Upper lobe of right lung (tissue), 1 donor: ENCODE data around the gene TMEM253. TPM values are rescaled to one million over a fixed set of nuclear protein-coding genes. Genes with fewer than 3 reads are reported as not detected.

Source experiments
- ATAC-seq: fragments of 200-7000 bp; cut with Tn5 transposase; one replicate; pipeline ENCODE4 v1.9.1; 2020; ENCODE audit warnings: mild to moderate bottlenecking, moderate library complexity
- DNase-seq: peaks from one replicate; pipeline ENCODE4 v3.0.0-alpha.2; 2020
- H3K27ac ChIP-seq: fragments of 200-600 bp; one replicate; pipeline ENCODE4 v1.8.0; 2022
- H3K27me3 ChIP-seq: fragments of 200-600 bp; one replicate; pipeline ENCODE4 v1.8.0; 2022; ENCODE audit warnings: mild to moderate bottlenecking
- H3K36me3 ChIP-seq: fragments of 200-600 bp; one replicate; pipeline ENCODE4 v1.8.0; 2022
- H3K4me1 ChIP-seq: fragments of 200-600 bp; one replicate; pipeline ENCODE4 v1.8.0; 2022
- H3K4me3 ChIP-seq: fragments of 200-600 bp; one replicate; pipeline ENCODE4 v1.8.0; 2022; ENCODE audit warnings: mild to moderate bottlenecking
- H3K9me3 ChIP-seq: fragments of 200-600 bp; one replicate; pipeline ENCODE4 v1.8.0; 2022
- intact Hi-C: fragments of 100-400 bp; cut with DNase I; formaldehyde crosslinking; loops from one replicate; pipeline ENCODE4 v1.11.0; 2022
- total RNA-seq: library from RNA; stranded (reverse); fragmentation: NEBNext Ultra II Directional; extraction: Animal tissue kit (Norgen Biotek cat#: 25700); gene quantifications from one replicate; pipeline ENCODE4 v1.2.1, GENCODE V29; 2021
- TF ChIP-seq, protein P1 (sequence below): fragments of 200-600 bp; IDR thresholded peaks from one replicate; pipeline ENCODE4 v1.8.0; 2022; ENCODE audit warnings: antibody characterized with exemption
- donor health status: DM: no; HTN: yes; CAD: no; lungs with severe emphysema.

The TMEM253 gene
- total RNA-seq, 1 donor from 2014 or later = 0.67 TPM

DNA sequence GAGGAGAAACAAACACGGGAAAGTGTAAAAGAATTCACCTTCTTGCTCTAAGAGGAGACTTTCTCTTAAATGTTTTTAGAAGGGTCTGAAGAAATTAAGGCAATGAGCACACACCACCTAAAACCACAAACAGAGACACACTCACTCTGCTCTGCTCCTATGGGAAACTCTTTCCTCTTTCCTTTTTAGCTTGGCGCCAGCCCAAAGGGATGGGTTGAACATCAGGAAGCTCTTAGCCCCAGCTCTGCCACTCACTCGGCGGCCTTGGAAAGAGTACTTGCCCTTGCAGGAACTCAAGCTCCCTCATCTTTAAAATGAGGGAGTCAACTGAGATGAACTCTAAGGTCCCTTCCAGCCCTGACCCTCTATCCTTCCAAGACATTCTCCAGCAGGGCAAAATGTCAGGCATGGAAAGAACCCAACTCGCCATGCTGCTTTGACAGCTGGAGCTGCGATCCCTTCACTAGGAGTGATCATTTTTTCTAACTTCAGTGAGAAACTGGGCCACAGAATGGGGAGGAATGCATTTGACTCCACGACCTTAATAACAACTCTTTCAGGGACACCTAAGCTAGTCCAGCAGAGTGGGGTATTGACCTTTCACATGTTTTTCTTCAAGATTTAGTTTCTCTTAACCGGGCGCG lies 44.2 kb upstream of the TMEM253 start:
- Histone ChIP-seq H3K4me3 (no peak overlapping the region), H3K4me1 (no peaks in the 10 kb centered on the region), H3K27ac (no peak overlapping the region), H3K36me3 (no peaks in the 10 kb centered on the region), H3K27me3 (no peaks in the 10 kb centered on the region), H3K9me3 (no peaks in the 10 kb centered on the region)
- intact Hi-C loops = no loop called here
- DNase-seq (no peak), ATAC-seq (no peak)
- TF ChIP-seq, protein P1, sequence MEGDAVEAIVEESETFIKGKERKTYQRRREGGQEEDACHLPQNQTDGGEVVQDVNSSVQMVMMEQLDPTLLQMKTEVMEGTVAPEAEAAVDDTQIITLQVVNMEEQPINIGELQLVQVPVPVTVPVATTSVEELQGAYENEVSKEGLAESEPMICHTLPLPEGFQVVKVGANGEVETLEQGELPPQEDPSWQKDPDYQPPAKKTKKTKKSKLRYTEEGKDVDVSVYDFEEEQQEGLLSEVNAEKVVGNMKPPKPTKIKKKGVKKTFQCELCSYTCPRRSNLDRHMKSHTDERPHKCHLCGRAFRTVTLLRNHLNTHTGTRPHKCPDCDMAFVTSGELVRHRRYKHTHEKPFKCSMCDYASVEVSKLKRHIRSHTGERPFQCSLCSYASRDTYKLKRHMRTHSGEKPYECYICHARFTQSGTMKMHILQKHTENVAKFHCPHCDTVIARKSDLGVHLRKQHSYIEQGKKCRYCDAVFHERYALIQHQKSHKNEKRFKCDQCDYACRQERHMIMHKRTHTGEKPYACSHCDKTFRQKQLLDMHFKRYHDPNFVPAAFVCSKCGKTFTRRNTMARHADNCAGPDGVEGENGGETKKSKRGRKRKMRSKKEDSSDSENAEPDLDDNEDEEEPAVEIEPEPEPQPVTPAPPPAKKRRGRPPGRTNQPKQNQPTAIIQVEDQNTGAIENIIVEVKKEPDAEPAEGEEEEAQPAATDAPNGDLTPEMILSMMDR = no peak

DNA sequence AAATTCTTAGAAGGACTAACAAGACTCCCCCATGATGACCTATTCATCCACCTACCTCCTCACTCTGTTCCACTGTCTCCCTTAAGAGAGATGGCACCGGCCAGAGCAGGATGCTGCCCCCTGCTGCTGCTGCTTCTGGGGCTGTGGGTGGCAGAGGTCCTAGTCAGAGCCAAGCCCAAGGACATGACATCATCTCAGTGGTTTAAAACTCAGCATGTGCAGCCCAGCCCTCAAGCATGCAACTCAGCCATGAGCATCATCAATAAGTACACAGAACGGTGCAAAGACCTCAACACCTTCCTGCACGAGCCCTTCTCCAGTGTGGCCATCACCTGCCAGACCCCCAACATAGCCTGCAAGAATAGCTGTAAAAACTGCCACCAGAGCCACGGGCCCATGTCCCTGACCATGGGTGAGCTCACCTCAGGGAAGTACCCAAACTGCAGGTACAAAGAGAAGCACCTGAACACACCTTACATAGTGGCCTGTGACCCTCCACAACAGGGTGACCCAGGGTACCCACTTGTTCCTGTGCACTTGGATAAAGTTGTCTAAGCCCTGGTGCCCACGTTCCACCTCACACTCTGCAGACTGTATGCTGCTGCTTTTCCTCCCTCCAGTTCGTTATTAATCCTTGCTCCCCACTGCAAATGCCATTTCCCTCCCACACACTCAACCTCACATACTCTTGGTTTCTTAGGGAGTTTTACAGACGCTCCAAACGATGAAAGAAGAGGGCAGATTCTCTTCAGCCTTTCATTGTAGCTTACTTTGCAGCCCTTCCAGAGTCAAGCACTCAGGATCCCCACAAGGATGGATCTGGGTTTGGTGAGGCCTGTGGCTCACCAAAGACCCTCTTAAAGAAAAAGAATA lies 42.8 kb upstream of the TMEM253 start, which contains the start of gene RNASE8:
RNASE8 (plus strand) TSS at position 20 of the 873 bp plus-strand sequence; CDS start at position 91, 71 bp downstream.
- intact Hi-C loops = no loop called here
- Histone ChIP-seq H3K27ac (no peak within 1 kb of the TSS), H3K9me3 (no peaks in the 10 kb centered on the region), H3K4me3 (no peak within 1 kb of the TSS), H3K36me3 (no peaks in the 10 kb centered on the region), H3K4me1 (no peaks in the 10 kb centered on the region), H3K27me3 (no peaks in the 10 kb centered on the region)
- ATAC-seq (peak; percentile 15), DNase-seq (no peak)
- TF ChIP-seq, protein P1 = no peak

GRCh38 chr14:21058903-21059302 lies 42.0 kb upstream of the TMEM253 start:
- TF ChIP-seq, protein P1 = no peak
- no peak for ATAC-seq
- Histone ChIP-seq H3K4me3 (no peak overlapping the region), H3K27ac (no peak overlapping the region), H3K9me3 (no peaks in the 10 kb centered on the region), H3K27me3 (no peaks in the 10 kb centered on the region), H3K4me1 (no peaks in the 10 kb centered on the region), H3K36me3 (no peaks in the 10 kb centered on the region)
- no peak for DNase-seq
- intact Hi-C loops = no loop called here

DNA sequence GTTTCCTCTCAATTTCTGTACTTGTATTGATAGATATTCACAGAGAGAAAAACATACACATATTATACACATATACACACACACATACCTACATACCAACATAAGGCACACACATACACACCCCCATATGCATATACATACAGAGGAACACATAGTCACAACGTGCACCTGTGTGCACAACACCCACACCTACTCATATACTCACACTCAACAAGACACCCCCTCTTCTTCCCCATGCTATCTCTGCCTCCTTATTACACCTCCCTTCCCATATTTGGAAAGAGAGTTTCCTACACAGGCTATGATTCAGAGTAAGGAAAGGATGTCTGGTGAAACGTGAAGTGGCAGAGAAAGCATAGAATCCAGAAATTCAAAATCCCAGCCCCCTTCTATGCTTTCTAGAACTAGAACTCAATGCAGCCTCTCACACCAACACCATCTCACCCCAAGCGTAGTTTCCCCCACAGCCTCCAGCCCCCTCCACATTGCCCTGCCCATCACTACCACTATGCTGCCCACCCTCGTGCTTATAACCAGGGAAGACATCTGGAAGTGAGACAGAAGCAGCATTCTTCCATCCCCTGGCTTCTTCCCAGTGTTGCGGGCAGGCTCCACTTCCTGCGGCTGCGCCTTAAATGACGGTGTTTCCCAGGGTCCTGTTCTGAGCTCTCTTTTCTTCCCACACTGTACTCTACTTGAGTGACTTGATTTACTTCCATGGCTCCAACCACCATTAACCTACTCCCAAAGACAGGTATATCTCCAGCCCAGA lies 40.8 kb upstream of the TMEM253 start:
- H3K4me3 ChIP-seq = no peak overlapping the region
- no peak for ATAC-seq
- intact Hi-C loops = no loop called here

More for the DNA sequence above, 40.8 kb upstream of the TMEM253 start:
- Histone ChIP-seq H3K4me1 (no peaks in the 10 kb centered on the region), H3K27me3 (no peaks in the 10 kb centered on the region), H3K36me3 (no peaks in the 10 kb centered on the region), H3K9me3 (no peaks in the 10 kb centered on the region), H3K27ac (no peak overlapping the region)
- no peak for DNase-seq
- TF ChIP-seq, protein P1 = no peak
